Esophagus muscularis mucosa (tissue), 3 donors: ENCODE data around the gene SNED1.

Source experiments
- CTCF ChIP-seq, 3 experiments: fragments of 200-600 bp in 2 of 3; fragments of 450-650 bp in 1 of 3; sonication (generic) in 2 of 3; IDR thresholded peaks; one replicate each; pipeline ENCODE4 v1.5.1; 2017 to 2019; ENCODE audit warnings: antibody characterized with exemption in 3 of 3, mild to moderate bottlenecking in 2 of 3, moderate library complexity in 1 of 3
- POLR2AphosphoS5 ChIP-seq, 2 donors: sonication (generic); formaldehyde crosslinking; IDR thresholded peaks; one replicate each; pipeline ENCODE4 v1.6.1; 2017; ENCODE audit warnings: antibody characterized with exemption in 2 of 2

- TF ChIP-seq CTCF (IDR thresholded peaks at IDR 0.05) = no peak
- TF ChIP-seq POLR2AphosphoS5 (IDR thresholded peaks at IDR 0.05) = no peak
These were observed 113.6 kb downstream of the SNED1 start for GRCh38 chr2:241112046-241112445.
